IPS-20b (cell line): ENCODE measurements around the gene SLC22A7.
A peak's percentile ranks its signal among the peaks of the same experiment; 100 is the strongest.

Source experiments
- H3K27ac ChIP-seq: one replicate; pipeline ENCODE4 v1.5.1; 2013; ENCODE audit warnings: low read length
- H3K27me3 ChIP-seq: 2 replicates; pipeline ENCODE4 v1.6.1; 2013; ENCODE audit warnings: mild to moderate bottlenecking, low read length, inconsistent platforms; ENCODE audit not compliant: insufficient read depth
- H3K36me3 ChIP-seq: 2 replicates; pipeline ENCODE4 v1.6.1; 2013; ENCODE audit warnings: low read depth, mild to moderate bottlenecking, inconsistent platforms, low read length, moderate library complexity; ENCODE audit not compliant: insufficient read depth
- H3K4me1 ChIP-seq: 2 replicates; pipeline ENCODE4 v1.6.1; 2013; ENCODE audit warnings: mild to moderate bottlenecking, control low read depth, inconsistent platforms, low read length, moderate library complexity; ENCODE audit not compliant: insufficient read depth
- H3K4me3 ChIP-seq: 2 replicates; pipeline ENCODE4 v1.5.1; 2013; ENCODE audit warnings: mild to moderate bottlenecking, low read length, inconsistent platforms
- H3K9ac ChIP-seq: 2 replicates; pipeline ENCODE4 v1.6.1; 2013; ENCODE audit warnings: low read depth, mild to moderate bottlenecking, inconsistent platforms, low read length, moderate library complexity
- H3K9me3 ChIP-seq: 2 replicates; pipeline ENCODE4 v1.6.1; 2013; ENCODE audit warnings: mild to moderate bottlenecking, low read depth, low read length, inconsistent platforms; ENCODE audit not compliant: insufficient read depth

Gene SLC22A7

DNA sequence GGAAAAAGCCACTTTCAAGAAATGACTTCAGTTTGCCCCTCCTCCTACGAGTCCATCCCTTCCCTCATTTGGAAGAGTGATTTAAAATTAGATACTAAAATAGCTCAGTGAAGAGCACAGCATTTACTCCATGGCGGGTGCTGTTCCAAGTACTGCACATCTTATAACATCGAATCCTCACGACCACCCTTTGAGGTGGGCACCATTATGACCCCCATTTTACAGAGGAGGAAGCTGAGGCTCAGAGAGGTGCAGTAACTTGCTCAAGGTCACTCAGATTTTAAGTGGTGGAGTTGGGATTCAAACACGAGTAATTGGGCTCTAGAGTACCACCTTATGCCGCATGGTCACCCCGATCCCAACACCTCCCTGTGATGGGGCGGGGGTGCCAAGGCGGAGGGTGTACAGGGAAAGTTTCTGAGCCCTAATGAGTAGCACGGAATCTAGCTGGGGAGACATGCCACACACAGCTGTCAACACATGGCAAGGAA, 29.2 kb upstream of the SLC22A7 start:
- Histone ChIP-seq H3K27me3 (peaks cover 62% of the 10 kb centered on the region), H3K4me3 (0 out of 2 replicates have a peak overlapping the region, but pooled peaks have one; percentile 45), H3K9ac (no peak overlapping the region), H3K36me3 (no peaks in the 10 kb centered on the region), H3K27ac (no peak overlapping the region), H3K9me3 (no peaks in the 10 kb centered on the region), H3K4me1 (peaks cover 6% of the 10 kb centered on the region; the same call in 1 of the 2 replicates)

DNA sequence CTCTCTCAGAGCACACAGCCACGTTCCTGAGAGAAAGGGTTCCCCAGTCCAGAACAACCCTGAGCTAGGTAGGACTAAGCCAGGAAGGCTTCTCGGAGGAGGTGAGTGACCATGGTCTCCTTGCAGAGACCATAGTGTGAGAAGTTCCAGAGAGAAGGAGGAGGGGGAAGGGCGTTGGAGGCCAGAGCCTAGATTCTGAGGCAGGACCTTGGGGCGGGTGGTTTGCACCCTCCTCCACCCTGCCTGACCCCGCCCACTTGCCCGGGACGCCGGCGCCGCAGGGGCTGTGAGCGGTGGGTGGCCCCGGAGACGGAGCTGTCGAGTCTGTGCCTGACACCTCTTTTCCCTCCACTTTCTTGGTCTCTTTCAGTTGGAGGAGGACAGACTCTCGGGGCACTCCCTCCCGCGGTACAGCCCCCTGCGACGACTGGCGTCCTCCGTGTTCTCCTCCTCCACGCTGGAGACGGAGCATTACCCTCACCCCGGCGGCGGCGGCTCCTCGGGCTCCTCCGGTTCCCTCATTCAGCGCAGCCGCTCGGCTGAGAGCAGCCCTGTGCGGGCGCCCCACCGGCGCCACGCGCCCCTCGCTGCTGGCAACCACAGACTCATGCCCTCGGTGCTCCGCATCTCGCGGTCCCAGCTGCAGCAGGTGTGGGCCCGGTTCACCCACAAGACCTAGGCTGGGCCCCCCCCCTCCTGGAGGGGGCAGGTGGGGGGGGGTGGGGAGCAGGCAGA, 28.6 kb upstream of the SLC22A7 start:
- H3K4me3 ChIP-seq: peak overlapping the region; percentile 45; the same call in 1 of the 2 replicates
- peaks cover 6% of the 10 kb centered on the region; the same call in 1 of the 2 replicates for H3K4me1 ChIP-seq
- peaks cover 68% of the 10 kb centered on the region for H3K27me3 ChIP-seq
- H3K9me3 ChIP-seq: no peaks in the 10 kb centered on the region
- H3K9ac ChIP-seq: no peak overlapping the region
- no peak overlapping the region for H3K27ac ChIP-seq
- H3K36me3 ChIP-seq: no peaks in the 10 kb centered on the region

GRCh38 chr6:43271103-43271815, 26.8 kb upstream of the SLC22A7 start:
- no peaks in the 10 kb centered on the region for H3K36me3 ChIP-seq
- H3K4me1 ChIP-seq: peaks cover 8% of the 10 kb centered on the region; the same call in 1 of the 2 replicates
- H3K27me3 ChIP-seq: peaks cover 86% of the 10 kb centered on the region
- H3K9ac ChIP-seq: no peak overlapping the region
- no peak overlapping the region for H3K27ac ChIP-seq
- no peak overlapping the region for H3K4me3 ChIP-seq
- H3K9me3 ChIP-seq: no peaks in the 10 kb centered on the region

DNA sequence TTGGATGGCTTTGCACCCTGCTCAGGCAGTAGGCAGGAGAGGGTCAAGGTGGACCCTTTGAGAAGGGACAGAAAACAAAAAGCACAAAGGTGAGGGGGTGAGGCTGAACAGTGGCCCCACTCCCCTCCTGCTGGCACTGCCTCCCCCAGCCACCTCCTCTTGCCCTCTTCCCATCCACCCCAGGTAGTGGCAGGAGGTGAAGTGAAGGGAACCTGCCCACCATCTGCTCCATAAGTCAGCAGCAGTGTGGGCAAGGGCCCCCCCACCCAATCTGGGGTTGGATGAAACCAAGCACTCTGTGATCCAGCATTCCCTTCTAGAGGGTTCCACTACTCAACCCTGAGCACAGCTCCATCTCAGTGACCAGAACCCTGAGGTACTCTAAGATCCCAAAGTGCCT, 26.1 kb upstream of the SLC22A7 start:
- no peaks in the 10 kb centered on the region for H3K9me3 ChIP-seq
- no peak overlapping the region for H3K9ac ChIP-seq
- no peaks in the 10 kb centered on the region for H3K36me3 ChIP-seq
- H3K4me3 ChIP-seq: no peak overlapping the region
- H3K27me3 ChIP-seq: peaks cover 93% of the 10 kb centered on the region
- H3K4me1 ChIP-seq: peaks cover 12% of the 10 kb centered on the region
- H3K27ac ChIP-seq: no peak overlapping the region

- no peak overlapping the region for H3K27ac ChIP-seq
- H3K9ac ChIP-seq: no peak overlapping the region
- H3K27me3 ChIP-seq: peaks cover 90% of the 10 kb centered on the region
- H3K36me3 ChIP-seq: no peaks in the 10 kb centered on the region
- H3K9me3 ChIP-seq: no peaks in the 10 kb centered on the region
- H3K4me1 ChIP-seq: peaks cover 19% of the 10 kb centered on the region
- no peak overlapping the region for H3K4me3 ChIP-seq
These were observed 24.4 kb upstream of the SLC22A7 start for GRCh38 chr6:43273707-43274106.

DNA sequence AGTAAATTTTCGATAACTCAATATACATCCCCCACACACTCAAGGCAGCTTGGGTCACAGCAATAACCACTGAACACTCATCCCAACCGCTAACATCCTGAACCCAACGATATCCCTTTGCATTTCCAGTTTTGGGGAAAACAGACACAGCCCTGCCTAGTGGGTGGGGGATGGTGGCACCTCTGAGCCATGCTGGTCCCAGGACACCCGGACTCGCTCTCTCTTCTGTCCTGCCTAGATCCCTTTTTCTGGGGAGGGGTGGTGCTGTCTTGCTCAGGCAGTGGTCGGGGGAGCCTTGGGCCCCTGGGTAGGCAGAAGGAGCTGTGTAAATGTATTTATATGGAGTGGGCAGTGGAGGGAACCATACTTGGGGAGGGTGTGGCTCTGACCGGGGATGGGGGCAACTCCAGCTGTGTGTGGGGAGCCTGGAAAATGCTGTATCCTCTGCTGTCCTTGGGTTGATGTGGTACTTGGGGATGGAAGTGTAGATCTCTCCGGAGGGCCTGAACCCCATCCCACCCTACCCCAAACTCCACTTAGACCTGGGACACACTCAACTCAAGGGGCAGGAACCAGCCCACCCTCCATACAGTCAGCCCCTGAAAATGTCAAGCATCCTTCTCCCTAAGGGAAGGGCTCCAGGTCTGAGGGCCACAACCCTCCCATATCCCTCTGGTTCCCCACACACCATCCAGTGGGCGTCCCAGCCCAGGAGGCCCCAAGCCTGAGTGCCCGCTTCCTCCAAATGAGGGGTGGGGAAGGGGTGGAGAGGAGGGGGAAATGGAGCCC, 23.7 kb upstream of the SLC22A7 start:
- H3K9ac ChIP-seq: no peak overlapping the region
- no peaks in the 10 kb centered on the region for H3K36me3 ChIP-seq
- H3K4me3 ChIP-seq: peak overlapping the region; percentile 58
- H3K9me3 ChIP-seq: no peaks in the 10 kb centered on the region
- H3K27ac ChIP-seq: no peak overlapping the region
- peaks cover 24% of the 10 kb centered on the region for H3K4me1 ChIP-seq
- peaks cover 84% of the 10 kb centered on the region for H3K27me3 ChIP-seq

DNA sequence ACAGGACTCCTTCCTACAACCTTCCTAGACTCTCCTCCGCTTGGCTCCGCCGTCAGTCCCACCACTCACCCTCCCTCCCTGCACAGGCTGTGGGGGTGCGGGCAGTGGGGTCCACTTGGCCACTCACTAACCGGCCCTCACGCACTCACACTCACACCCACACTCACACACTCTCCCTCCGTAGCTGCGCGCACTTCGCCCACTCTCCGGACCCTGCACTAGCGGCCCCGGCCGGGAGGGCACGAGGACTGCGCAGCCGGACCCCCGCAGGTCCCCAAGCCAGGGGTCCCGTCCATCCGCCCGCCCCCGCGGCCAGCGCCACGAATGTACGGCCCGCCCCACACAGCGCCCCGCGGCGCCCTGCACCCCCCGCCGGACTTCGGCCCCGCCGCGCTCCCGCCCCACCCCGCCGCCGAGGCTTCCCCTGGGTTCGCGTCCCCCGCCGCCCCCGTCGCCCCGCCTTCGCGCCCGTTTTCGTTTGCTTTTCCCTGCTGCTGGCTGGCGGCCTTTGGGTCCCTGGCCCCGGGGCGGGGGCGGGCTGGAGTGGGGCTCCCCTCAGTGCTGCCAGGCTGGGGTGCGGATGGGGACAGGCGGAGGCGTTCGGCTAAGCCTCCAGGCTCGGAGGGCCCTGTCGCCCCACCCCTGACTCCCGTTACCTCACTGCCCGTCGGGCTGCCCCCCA, 23.0 kb upstream of the SLC22A7 start:
- H3K9me3 ChIP-seq: no peaks in the 10 kb centered on the region
- peaks cover 77% of the 10 kb centered on the region for H3K27me3 ChIP-seq
- H3K9ac ChIP-seq: no peak overlapping the region
- no peaks in the 10 kb centered on the region for H3K36me3 ChIP-seq
- H3K4me1 ChIP-seq: peaks cover 24% of the 10 kb centered on the region
- H3K27ac ChIP-seq: no peak overlapping the region
- H3K4me3 ChIP-seq: peak overlapping the region; percentile 75

- Histone ChIP-seq H3K4me1 (peaks cover 24% of the 10 kb centered on the region), H3K9ac (no peak overlapping the region; the same call in 1 of the 2 replicates), H3K27ac (no peak overlapping the region), H3K36me3 (no peaks in the 10 kb centered on the region), H3K4me3 (peak overlapping the region; percentile 75), H3K27me3 (peaks cover 68% of the 10 kb centered on the region), H3K9me3 (no peaks in the 10 kb centered on the region)
These were observed 22.1 kb upstream of the SLC22A7 start for GRCh38 chr6:43275801-43276576.

DNA sequence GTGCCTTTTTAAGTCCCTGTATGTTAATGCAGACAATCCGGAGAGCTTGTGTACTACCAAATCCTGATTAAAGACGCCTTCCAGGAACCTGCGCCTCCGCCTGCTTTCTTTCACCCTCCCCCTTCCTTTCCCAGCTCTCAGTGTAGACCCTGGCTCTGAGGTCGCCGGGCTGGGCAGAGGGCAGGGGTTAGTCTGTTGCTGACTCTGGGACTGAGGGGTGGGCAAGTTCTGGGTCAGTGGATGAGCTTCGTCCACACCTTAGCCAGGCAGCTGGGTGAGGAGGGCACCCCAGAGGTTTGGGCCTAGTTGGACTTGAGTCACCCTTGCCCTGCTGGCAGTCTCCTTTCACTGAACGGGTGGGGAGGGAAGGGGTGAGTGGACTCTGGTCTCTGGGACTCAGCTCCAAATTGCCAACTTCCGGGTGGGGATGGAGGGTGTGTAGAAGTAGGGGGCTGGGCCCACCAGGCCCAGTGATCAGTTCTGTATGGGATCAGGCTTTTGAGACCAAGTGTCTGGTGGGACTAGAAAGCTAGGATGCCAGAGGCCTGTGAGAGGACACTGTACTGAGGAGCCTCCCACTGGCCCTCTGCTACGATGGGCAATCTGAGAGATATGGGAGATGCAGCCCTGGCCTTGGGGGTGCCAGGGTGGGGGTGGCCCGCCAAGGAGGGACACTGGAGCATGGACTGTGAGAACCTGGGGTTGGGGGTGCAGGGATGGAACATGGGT, 21.3 kb upstream of the SLC22A7 start:
- Histone ChIP-seq H3K4me1 (peaks cover 24% of the 10 kb centered on the region), H3K36me3 (no peaks in the 10 kb centered on the region), H3K27me3 (peaks cover 63% of the 10 kb centered on the region), H3K9me3 (no peaks in the 10 kb centered on the region), H3K27ac (no peak overlapping the region), H3K4me3 (peak overlapping the region; percentile 75; the same call in 1 of the 2 replicates), H3K9ac (no peak overlapping the region)

- H3K9me3 ChIP-seq: no peaks in the 10 kb centered on the region
- H3K9ac ChIP-seq: no peak overlapping the region
- H3K4me3 ChIP-seq: no peak overlapping the region
- peaks cover 58% of the 10 kb centered on the region for H3K27me3 ChIP-seq
- H3K4me1 ChIP-seq: peaks cover 24% of the 10 kb centered on the region
- no peak overlapping the region for H3K27ac ChIP-seq
- no peaks in the 10 kb centered on the region for H3K36me3 ChIP-seq
These were observed 20.8 kb upstream of the SLC22A7 start for GRCh38 chr6:43277306-43277642.
